Adrenal gland (tissue), 12 donors: ENCODE results near the gene CDK8. TPM values are rescaled to one million over a fixed set of nuclear protein-coding genes. Genes with fewer than 3 reads are reported as not detected.

Source experiments
- DNase-seq, 7 donors: peaks; one replicate each; pipeline ENCODE4 v3.0.0-alpha.2; 2019 to 2020
- H3K27ac ChIP-seq, 5 donors: fragments of 200-600 bp; sonication (generic) in 4 of 5; 1 replicate in 3 of 5; 2 replicates in 2 of 5; pipeline versions ENCODE4 v1.5.1 to v1.8.0; 2016 to 2020; ENCODE audit warnings: mild to moderate bottlenecking in 1 of 5
- H3K27me3 ChIP-seq: fragments of 200-600 bp; 2 replicates; pipeline ENCODE4 v1.8.0; 2021
- H3K36me3 ChIP-seq, 2 donors: fragments of 200-600 bp; replicated peaks in 1 of 2; 1 replicate in 1 of 2; 2 replicates in 1 of 2; pipeline versions ENCODE4 v1.5.1 to v1.8.0; 2018 to 2022
- H3K4me1 ChIP-seq, 2 donors: fragments of 200-600 bp; replicated peaks in 1 of 2; 1 replicate in 1 of 2; 2 replicates in 1 of 2; pipeline versions ENCODE4 v1.5.1 to v1.8.0; 2018 to 2021
- H3K4me3 ChIP-seq, 4 donors: fragments of 200-600 bp; sonication (generic) in 3 of 4; one replicate each; pipeline ENCODE4 v1.5.1; 2016 to 2018
- H3K9me3 ChIP-seq, 3 donors: fragments of 200-600 bp; sonication (generic) in 1 of 3; replicated peaks in 1 of 3; 1 replicate in 2 of 3; 2 replicates in 1 of 3; pipeline versions ENCODE4 v1.5.1 to v1.8.0; 2016 to 2021
- POLR2A ChIP-seq, 2 donors: fragments of 450-650 bp; IDR thresholded peaks; one replicate each; pipeline ENCODE4 v1.6.1; 2017; ENCODE audit warnings: antibody characterized with exemption in 2 of 2, mild to moderate bottlenecking in 2 of 2, moderate library complexity in 1 of 2
- WGBS, 4 donors: extraction: QIAGEN DNeasy Blood & Tissue Kit in 2 of 4; methylation state at CpG; one replicate each; pipeline versions ENCODE4 v1.1.5 to v1.1.7; 2013 to 2017; 5-methylcytosine and 5-hydroxymethylcytosine counted together
- intact Hi-C, 2 donors: fragments of 100-400 bp; cut with DNase I; formaldehyde crosslinking; loops; one replicate each; pipeline versions ENCODE4 v1.14.1 to v1.15.0; 2022 to 2023
- polyA plus RNA-seq, 3 donors: library from polyadenylated mRNA; stranded (reverse); fragments of 200-250 nt in 2 of 3; fragments of 350-450 nt in 1 of 3; fragmentation: Illumina TruSeq in 1 of 3; extraction: RNeasy Lipid Tissue Mini Kit (QIAGEN cat#74804) in 1 of 3; gene quantifications; one replicate each; pipeline ENCODE4 v1.2.3, GENCODE V29; 2013 to 2014
- total RNA-seq, 9 donors: library from RNA; depleted of rRNA in 4 of 9; stranded (reverse); fragments of >200 nt in 4 of 9; fragments of 120-200 nt in 1 of 9; fragmentation: NEBNext Ultra II Directional in 1 of 9; extraction: Animal tissue kit (Norgen Biotek cat#: 25700) in 1 of 9; gene quantifications; one replicate each; pipeline versions ENCODE4 v1.1.0 to v1.2.4, GENCODE V29; 2013 to 2023
- TF ChIP-seq, protein P1 (sequence below), 6 experiments: fragments of 450-650 bp in 4 of 6; fragments of 200-600 bp in 2 of 6; sonication (generic) in 1 of 6; IDR thresholded peaks; 1 replicate in 5 of 6; 2 replicates in 1 of 6; pipeline versions ENCODE4 v1.5.1 to v1.8.0; 2016 to 2021; ENCODE audit warnings: antibody characterized with exemption in 6 of 6, mild to moderate bottlenecking in 2 of 6, moderate library complexity in 1 of 6
- donor health status: healthy with polysubstance abuse.
- donor health status: Bipolar disorder and iron deficiency.
- donor health status: DM: yes; HTN: yes; CAD: no.
- donor health status: DM: no; HTN: no; CAD: no.
- donor health status: DM: no; HTN: no; CAD: no.
- donor health status: DM: yes; HTN: yes; CAD: no.

CDK8 gene
- total and polyA plus RNA-seq, 12 donors, result 7.7 to 65.4 (median 11.3) TPM

DNA sequence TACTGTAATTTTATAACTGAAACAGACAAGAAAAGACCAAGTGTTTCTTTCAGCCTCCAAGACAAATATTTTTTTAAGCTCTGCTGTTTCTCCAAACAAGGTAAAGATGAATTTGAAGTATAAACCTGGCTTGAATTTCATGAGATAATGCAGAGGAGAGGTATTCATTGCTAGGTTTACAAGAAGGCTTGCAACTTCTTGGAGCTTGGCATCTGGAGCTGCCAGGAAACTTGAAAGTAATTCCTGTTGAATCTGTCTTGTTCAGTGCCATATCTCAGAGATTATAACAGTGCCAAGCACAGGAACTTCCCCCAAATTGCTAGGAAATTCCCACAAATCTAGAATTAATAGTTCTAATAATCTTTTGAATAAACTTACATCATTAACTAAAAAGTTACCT is 70.9 kb downstream of the CDK8 start:
- Histone ChIP-seq H3K27me3 (no peaks in the 10 kb centered on the region), H3K4me1 (no peaks in the 10 kb centered on the region), H3K36me3 (no peaks in the 10 kb centered on the region), H3K9me3 (no peaks in the 10 kb centered on the region), H3K4me3 (no peak overlapping the region), H3K27ac (no peak overlapping the region)
- DNase-seq, result no peak
- TF ChIP-seq, protein P1, sequence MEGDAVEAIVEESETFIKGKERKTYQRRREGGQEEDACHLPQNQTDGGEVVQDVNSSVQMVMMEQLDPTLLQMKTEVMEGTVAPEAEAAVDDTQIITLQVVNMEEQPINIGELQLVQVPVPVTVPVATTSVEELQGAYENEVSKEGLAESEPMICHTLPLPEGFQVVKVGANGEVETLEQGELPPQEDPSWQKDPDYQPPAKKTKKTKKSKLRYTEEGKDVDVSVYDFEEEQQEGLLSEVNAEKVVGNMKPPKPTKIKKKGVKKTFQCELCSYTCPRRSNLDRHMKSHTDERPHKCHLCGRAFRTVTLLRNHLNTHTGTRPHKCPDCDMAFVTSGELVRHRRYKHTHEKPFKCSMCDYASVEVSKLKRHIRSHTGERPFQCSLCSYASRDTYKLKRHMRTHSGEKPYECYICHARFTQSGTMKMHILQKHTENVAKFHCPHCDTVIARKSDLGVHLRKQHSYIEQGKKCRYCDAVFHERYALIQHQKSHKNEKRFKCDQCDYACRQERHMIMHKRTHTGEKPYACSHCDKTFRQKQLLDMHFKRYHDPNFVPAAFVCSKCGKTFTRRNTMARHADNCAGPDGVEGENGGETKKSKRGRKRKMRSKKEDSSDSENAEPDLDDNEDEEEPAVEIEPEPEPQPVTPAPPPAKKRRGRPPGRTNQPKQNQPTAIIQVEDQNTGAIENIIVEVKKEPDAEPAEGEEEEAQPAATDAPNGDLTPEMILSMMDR (IDR thresholded peaks at IDR 0.05), result no peak
- no peak for TF ChIP-seq POLR2A (IDR thresholded peaks at IDR 0.05)
- intact Hi-C loops, result no loop called here

DNA sequence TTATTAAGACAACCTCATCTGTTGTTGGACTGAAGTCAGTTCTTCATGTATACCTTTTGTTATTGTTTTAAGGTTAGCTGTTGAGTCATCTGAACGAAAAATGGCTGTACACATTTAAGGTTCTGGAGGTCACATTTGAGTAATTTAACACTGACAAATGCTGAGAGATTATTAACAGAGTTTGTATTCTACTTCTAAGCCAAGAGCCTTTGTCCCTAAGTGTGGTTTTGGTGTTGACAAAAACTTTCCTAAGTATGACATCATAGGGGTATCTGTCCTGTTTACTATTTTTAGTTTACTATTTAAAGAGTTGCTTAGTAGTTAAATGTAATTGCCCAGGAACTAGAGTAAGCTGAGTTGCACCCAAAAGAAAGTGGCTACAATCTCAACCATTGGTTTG is 71.9 kb downstream of the CDK8 start:
- intact Hi-C loops, result no loop called here
- H3K4me3 ChIP-seq, result no peak overlapping the region
- H3K27me3 ChIP-seq, result no peaks in the 10 kb centered on the region
- no peak overlapping the region for H3K27ac ChIP-seq
- H3K9me3 ChIP-seq, result no peaks in the 10 kb centered on the region
- H3K4me1 ChIP-seq, result no peaks in the 10 kb centered on the region
- no peaks in the 10 kb centered on the region for H3K36me3 ChIP-seq
- 29 to 47% (median 42%) methylated on average over 1 of the region's 1 CpG for whole genome bisulfite sequencing, 4 donors
- TF ChIP-seq, protein P1 (IDR thresholded peaks at IDR 0.05), result no peak
- TF ChIP-seq POLR2A (IDR thresholded peaks at IDR 0.05), result no peak
- no peak for DNase-seq

DNA sequence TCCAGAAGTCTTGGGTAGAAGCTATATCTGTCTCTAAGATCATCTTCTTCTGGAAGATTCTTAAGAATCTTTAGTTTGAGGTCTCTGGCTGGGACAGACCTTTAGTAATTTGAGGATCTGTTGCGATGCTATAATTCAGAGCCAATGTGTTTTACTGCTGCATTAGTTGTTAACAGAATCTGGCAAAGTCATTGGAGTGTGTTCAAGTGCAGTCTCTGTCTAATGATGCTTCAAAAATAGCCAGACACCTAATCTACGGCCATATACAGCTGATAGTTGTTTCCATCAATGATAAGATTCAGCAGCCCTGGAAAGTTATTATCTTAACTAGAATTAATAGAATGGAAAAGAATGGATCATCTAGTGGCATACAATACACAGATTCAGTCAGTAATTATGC is 72.6 kb downstream of the CDK8 start:
- TF ChIP-seq, protein P1 (IDR thresholded peaks at IDR 0.05), result no peak
- no peak for TF ChIP-seq POLR2A (IDR thresholded peaks at IDR 0.05)
- Histone ChIP-seq H3K27me3 (no peaks in the 10 kb centered on the region), H3K27ac (no peak overlapping the region), H3K36me3 (no peaks in the 10 kb centered on the region), H3K9me3 (no peaks in the 10 kb centered on the region), H3K4me1 (no peaks in the 10 kb centered on the region), H3K4me3 (no peak overlapping the region)
- no peak for DNase-seq
- intact Hi-C loops, result no loop called here
- 63 to 83% (median 76%) methylated on average over 2 of the region's 2 CpGs for WGBS, 4 donors

DNA sequence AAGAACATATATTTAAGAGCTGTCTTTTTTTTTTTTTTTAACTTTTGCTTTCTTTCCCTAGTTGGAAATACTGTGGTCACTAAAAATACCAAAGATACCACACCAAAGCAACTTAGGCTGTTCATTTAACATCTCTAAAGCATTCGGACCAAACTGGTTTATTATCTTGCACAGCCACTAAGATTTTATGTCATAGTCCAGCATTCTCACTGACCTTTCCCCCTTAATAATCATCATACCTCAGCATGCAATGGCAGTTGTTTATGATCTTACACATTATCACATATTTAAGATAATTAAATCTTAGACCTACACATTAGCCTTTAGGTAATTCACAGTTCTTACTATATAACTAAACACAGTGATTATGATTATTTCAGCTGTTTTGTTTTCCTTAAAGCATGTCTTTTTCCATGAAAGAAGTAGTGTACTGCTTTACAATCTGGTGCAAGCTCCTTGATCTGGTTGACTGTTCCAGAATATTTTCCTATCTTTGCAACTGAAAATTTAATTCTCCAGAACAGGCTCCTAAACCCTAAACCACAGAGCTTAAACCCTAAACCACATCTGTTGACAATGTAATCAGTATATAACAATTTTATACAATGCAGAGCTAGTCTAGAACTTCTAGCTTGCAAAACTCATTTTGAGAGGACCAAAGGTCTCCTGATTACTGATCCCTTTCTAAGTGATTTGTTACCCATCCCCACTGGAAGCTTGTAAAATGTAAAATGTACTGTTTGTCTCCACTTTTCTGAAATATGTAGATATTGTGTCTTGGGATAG is 74.2 kb downstream of the CDK8 start:
- no peaks in the 10 kb centered on the region for H3K27me3 ChIP-seq
- no peaks in the 10 kb centered on the region for H3K4me1 ChIP-seq
- TF ChIP-seq, protein P1 (IDR thresholded peaks at IDR 0.05), result no peak
- no peak for TF ChIP-seq POLR2A (IDR thresholded peaks at IDR 0.05)
- H3K9me3 ChIP-seq, result no peaks in the 10 kb centered on the region
- no peak overlapping the region for H3K27ac ChIP-seq
- DNase-seq, result no peak
- intact Hi-C loops, result no loop called here
- WGBS, 4 donors, result 87 to 91% (median 88%) methylated on average over 1 of the region's 1 CpG
- no peak overlapping the region for H3K4me3 ChIP-seq
- H3K36me3 ChIP-seq, result no peaks in the 10 kb centered on the region
